IPS-NIHi7 (cell line): ENCODE data around the gene SHROOM4.

Experiments used
- DNase-seq: peaks from one replicate; pipeline ENCODE4 v3.0.0; 2012; ENCODE audit warnings: mixed read lengths; ENCODE audit errors: extremely low spot score

Gene SHROOM4

DNA sequence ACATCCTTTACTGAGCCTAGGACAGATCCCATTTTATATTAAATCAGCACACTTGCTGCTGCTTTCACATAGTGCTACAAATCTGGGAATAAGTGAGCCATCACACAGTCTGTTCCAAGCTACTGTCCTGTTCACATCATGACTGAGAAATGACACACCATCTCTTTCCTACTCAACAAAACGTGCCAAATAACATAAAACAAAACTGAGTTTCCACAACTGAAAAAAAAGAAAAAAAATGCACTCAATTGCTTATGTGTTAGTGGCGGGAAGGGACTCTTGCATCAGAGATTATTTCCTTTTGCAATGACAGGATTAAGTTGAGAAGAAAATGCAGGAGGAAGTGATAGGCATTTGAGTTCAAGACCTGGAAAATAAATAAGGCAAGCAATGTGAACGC lies 109.0 kb downstream of the SHROOM4 start:
- DNase-seq, result no peak

GRCh38 chrX:50704360-50704759 lies 109.6 kb downstream of the SHROOM4 start:
- DNase-seq, result no peak

DNA sequence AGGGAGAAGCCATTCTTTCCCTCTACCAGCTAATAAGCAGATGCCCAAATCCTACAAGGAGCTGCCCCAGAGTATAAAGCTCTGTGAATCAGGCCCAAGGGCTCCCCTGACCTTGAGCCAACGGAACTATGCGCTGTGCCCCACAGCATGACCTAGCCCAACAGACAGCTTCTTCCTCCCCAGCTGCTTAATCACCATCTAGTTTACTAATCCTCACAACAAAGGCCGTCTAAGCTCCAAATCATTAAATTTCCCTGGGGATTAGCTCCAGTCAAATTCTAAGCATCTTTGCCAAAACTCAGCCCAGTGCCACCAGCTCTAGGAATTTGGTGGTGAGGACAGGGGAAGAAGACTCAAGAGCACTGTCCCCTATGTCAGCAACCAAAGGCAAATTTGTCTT lies 113.1 kb downstream of the SHROOM4 start:
- DNase-seq, result peak; percentile 30

DNA sequence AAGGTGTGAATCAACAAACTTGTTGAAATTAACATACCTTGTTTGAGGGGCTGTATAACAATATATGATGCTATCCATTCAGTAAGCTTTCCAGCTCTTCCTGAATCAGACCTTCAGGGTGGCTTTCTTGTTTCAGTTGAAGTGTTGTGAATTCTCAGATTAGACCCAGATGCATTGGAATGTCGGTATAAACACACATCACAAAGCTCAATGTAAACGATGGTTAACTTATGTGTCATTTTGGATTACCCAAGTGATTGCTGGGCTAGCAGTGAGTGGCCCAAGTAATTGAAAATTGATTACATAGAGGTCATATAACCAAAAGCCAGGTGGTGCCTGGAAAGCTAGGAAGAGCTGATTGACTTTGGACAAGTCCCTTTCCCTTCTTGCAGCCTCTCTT lies 115.0 kb downstream of the SHROOM4 start:
- DNase-seq, result no peak

DNA sequence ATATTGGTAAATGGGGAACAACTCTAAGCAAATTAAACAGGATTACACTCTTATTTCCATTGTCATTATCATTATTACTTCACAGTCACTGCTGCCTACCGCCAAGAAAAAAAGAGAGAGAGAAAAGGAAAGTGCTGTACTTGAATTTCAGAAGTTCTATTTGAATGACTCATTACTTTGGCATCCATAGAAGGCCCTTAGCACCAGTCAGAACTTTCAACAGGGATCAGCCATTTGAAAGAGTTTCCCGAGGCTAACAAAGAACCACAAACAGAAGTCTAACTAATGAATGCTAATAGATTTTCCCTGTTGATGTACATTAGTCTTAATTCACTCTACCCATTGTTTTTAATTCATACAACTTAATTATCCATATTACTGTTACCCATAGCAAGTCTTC lies 116.3 kb downstream of the SHROOM4 start:
- DNase-seq, result peak; percentile 44

- peak; percentile 65 for DNase-seq
Observed at GRCh38 chrX:50691820-50692219, 122.2 kb downstream of the SHROOM4 start.

DNA sequence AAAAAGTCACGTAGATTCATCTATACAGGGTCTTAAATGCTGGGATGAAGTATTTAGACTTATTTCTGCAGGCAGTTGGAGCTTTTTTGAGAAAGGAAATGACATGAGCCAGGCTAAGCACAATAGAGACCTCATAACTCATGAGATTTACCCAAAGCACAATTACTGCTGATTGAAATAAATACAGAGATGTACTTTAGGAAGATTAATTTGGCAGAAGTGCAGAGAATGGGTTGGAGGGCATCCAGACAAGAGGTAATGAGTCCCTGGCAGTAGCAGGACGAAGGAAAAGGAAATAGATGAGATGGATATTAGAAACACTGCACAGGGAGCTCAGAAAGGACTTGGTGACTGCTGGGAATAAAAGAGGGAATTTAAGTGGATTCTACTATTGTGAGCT lies 129.1 kb downstream of the SHROOM4 start:
- DNase-seq, result no peak

- DNase-seq, result peak; percentile 46
Observed at GRCh38 chrX:50680990-50681389, 133.0 kb downstream of the SHROOM4 start.

- DNase-seq, result no peak
Observed at GRCh38 chrX:50677789-50678188, 136.2 kb downstream of the SHROOM4 start.

DNA sequence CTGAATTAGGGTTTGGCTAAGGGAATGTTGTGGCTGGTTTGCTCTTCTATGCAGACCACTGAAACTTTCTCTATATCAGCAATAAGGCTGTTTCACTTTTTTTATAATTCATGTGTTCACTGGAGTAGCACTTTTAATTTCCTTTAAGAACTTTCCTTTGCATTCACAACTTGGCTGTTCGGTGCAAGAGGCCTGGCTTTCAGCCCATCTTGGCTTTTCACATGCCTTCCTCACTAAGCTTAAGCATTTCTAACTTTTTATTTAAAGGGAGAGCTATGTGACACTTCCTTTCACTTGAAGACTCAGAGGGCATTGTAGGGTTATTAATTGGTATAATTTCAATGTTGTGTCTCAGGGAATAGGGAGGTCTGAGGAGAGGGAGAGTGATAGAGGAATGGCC lies 142.3 kb downstream of the SHROOM4 start:
- DNase-seq, result no peak

GRCh38 chrX:50668860-50669259 lies 145.1 kb downstream of the SHROOM4 start:
- DNase-seq, result no peak

DNA sequence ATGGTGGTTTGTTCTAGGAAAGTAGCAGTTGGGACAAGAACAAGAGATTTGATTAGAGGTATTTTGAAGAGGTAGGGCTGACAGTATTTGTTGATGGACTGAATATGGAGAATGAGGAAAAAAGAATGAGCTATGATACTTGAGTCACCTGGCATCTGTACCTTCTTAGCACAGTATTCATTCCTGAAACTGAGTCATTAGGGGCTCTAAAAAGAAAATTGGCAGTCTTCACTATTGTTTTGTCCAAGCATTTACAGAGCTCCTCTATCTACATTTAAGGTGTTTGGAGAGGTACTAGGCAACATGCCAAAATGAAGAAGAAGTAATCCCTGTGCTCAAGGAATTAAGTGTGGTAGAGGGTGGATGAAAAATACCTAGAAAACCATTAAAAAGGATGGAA lies 165.8 kb downstream of the SHROOM4 start:
- DNase-seq, result no peak

DNA sequence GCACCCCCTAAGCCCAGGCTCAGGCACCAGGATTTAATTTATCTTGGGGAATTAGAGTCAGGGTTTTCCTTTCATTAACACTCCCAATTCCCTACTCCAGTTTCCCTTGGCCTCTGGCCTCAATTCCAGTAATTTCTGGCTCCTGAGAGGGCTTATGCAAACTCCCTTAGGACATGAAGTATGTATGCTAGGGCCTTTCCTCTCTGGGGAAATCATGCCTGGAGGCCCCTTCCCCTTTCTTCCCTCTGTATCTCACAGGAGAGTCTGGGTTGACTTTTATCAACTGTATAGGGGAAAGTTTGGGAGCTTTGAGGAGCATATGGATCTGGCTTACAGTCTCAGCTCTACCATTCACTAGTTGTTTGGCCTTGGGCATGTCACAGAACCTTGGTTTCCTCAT lies 169.5 kb downstream of the SHROOM4 start:
- no peak for DNase-seq

DNA sequence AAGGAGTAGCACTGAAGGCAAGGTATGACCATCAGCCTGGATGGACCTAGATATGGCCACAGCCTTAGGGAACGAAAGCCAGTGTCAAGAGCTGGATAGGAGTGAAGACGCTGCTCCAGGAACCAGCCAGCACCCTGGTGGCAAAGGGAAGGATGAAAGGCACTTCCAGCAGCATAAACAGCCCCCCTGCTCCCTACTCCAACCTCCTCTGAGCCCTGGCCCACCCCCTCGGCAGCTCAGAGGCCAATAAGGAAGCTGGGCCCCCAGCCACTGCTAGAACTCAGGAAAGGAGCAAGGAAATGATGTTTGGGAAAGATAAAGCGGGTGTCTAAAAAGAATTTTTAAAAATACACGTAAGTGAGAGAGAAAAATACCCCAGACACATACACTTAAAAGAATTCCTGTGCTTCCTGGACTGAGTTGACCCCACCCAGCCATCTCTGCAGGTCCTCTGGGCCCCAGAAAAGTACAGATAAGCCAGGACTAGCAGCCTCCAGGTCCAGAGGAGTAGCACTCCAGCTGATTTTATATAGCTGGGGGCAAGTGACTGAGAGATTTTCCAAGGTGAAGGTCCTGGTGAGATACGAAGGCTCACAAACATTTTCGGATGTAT lies 170.4 kb downstream of the SHROOM4 start:
- DNase-seq, result no peak

DNA sequence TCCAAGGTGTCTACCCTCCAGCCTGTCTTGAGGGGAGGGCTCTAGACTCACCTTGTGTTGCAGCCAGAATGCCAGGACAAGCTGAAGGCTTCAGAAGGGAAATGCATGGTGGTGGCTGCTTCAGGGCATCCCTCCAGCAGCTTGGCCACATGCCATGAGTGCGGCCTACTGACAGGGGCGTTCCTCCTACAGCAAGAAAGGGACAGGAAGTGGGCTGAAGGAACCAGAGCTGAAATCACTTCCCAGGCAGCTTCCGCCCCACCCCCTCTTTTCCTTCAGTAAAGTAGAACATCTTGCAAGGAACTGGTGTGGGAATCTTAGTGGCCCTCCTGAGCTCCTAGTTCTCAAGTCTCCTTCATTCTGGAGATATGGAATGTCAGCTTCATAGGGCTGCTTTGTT lies 175.9 kb downstream of the SHROOM4 start:
- no peak for DNase-seq

DNA sequence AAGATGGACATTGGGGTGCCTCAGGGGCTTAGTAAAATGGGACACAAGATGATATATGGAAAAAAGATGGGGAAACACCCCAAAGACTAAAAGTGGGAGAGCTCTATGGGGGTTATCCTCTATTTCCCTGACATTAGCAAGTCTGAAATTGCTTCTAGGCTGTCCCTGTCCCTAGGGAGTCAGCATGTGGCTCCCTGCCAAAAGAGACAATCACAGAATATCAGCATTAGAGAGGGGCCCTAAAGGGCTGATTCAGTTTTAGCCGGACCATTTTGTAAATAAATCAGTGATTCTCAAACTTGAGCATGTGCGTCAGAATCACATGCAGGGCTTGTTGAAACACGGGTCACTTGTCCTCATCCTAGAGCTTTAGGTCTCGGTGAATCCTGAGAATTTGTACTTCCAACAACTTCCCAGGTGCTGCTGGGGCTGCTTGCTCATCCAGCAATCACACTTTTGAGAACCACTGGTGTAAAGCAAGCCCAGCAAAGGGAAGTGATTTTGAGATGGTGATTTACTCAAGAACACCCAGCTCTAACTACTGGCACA lies 178.1 kb downstream of the SHROOM4 start:
- no peak for DNase-seq

DNA sequence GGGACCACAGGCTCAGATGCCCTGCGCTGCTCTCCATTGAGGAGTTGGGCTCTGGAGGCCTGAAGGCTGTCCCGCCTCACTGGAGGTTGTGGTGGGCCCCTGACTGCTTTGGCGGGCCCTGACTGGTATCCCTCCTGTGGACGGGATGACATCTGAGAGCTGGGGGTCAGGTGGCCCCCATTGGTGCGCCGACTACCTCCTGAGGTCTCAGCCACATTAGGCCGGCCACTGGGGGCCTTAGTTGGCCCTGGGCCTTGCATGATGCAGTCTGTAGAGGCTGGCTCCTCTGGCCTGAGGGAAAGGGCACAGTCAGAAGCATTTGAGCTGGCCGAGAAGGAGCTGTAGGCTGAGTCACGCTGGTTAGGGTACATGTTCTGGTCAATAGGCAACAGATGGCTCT lies 178.8 kb downstream of the SHROOM4 start:
- no peak for DNase-seq

GRCh38 chrX:50629774-50630173 lies 184.2 kb downstream of the SHROOM4 start:
- no peak for DNase-seq

- no peak for DNase-seq
Observed at GRCh38 chrX:50627696-50628095, 186.3 kb downstream of the SHROOM4 start.

- DNase-seq, result no peak
Observed at GRCh38 chrX:50626432-50626831, 187.6 kb downstream of the SHROOM4 start.

DNA sequence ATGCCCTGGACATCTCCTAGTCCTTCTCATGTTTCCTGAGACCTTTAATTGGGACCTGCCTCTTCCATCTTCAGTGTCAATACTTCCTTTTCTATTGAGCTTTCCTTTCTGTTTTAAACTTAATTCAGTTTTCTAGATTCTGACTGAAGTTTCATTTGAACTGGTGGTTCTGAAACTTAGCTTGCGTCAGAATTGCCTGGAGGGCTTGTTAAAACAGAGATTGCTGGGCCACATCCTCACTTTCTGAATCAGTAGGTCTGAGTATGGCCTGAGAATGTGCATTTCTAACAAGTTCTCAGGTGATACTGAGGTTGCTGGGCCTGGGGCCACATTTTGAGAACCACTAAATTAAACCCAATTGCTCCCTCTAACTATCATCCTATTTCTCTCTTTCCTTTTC lies 191.2 kb downstream of the SHROOM4 start:
- DNase-seq, result no peak

DNA sequence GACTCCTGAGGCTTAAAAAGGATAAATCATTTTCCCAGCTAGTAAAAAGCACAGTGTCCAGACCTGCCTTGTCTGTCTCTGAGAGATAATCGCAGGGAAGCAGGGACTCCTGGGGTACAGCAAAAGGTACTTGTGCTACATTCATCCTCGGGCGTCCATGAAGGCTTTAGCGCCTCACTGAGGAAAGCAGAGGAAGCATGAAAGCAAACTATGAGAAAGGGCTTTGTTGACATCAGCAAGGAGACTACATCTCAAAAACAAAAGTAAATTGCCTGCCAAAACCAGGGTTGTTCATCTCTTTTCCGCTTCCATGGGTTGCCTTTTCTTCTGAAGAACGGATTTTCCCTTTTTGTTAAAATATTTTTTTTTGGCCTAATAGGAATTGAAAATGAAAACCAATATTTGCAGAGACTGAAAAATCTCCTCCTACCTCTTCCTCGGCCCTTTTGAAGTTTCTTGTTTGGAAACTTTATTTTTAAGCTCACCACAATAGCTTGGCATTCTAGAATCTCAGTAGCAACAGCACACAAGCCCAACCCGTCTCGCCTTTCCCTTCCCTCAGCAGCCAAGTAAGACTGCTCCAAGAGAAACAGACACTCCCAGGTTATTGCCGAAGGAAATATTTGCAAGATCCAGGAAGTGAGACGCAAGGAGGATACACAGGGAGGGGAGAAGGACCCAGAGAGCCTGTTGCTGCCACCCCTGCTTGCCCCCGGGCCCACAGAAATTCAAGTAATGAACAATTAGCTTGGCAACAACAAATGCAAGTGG lies 195.0 kb downstream of the SHROOM4 start:
- peak; percentile 35 for DNase-seq

DNA sequence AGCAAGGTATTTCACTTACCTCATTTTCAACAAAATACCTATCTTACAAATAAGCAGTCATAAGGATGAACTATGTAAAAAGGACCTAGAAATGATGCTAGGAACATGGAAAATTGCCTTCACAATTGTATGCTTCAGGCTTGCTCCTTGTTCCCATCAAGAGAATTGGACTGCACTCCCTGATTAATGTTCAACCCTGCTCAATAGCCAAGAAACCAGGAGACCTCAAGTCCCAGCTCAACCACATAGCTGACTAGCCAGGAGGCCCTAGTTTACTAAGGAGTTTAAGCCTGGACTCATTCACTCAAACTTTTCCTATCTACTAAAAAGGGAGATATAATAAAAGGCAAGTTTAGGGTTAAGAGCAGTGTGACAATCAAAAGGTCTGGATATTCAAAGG lies 196.8 kb downstream of the SHROOM4 start:
- no peak for DNase-seq
